Activated CD4-positive, alpha-beta T cell treated with anti-CD3 and anti-CD28 coated beads, Interleukin-2, amount 50 U/mL, for 16 hours (primary cell): ENCODE measurements around the gene TNRC18.

Experiments
- DNase-seq: peaks from one replicate; pipeline ENCODE4 v3.0.0-alpha.2; 2020

TNRC18 gene

GRCh38 chr7:5451391-5451790 is 27.8 kb upstream of the TNRC18 start:
- no peak for DNase-seq

- no peak for DNase-seq
Measured at GRCh38 chr7:5450549-5451327, 27.1 kb upstream of the TNRC18 start.

GRCh38 chr7:5448378-5449037 is 24.9 kb upstream of the TNRC18 start:
- DNase-seq, result no peak

GRCh38 chr7:5445981-5446594 is 22.5 kb upstream of the TNRC18 start:
- no peak for DNase-seq

GRCh38 chr7:5443678-5444077 is 20.0 kb upstream of the TNRC18 start:
- DNase-seq, result no peak

- no peak for DNase-seq
Measured at GRCh38 chr7:5442757-5443305, 19.2 kb upstream of the TNRC18 start.

- no peak for DNase-seq
Measured at GRCh38 chr7:5441840-5442503, 18.3 kb upstream of the TNRC18 start.

GRCh38 chr7:5439572-5440496 is 16.2 kb upstream of the TNRC18 start:
- no peak for DNase-seq

GRCh38 chr7:5439209-5439571 is 15.6 kb upstream of the TNRC18 start:
- no peak for DNase-seq

- DNase-seq, result no peak
Measured at GRCh38 chr7:5437987-5438386, 14.4 kb upstream of the TNRC18 start.

- DNase-seq, result no peak
Measured at GRCh38 chr7:5437348-5437892, 13.8 kb upstream of the TNRC18 start.

GRCh38 chr7:5436003-5436678 is 12.5 kb upstream of the TNRC18 start:
- no peak for DNase-seq

GRCh38 chr7:5435291-5436002 is 11.8 kb upstream of the TNRC18 start:
- no peak for DNase-seq

- DNase-seq, result no peak
Measured at GRCh38 chr7:5433181-5433580, 9.5 kb upstream of the TNRC18 start.

- DNase-seq, result no peak
Measured at GRCh38 chr7:5432691-5433090, 9.1 kb upstream of the TNRC18 start.

GRCh38 chr7:5431560-5432015 is 8.0 kb upstream of the TNRC18 start:
- DNase-seq, result no peak

- DNase-seq, result no peak
Measured at GRCh38 chr7:5430612-5430947, 6.9 kb upstream of the TNRC18 start.

- DNase-seq, result no peak
Measured at GRCh38 chr7:5429857-5430611, 6.4 kb upstream of the TNRC18 start.

GRCh38 chr7:5429253-5429856 is 5.7 kb upstream of the TNRC18 start:
- DNase-seq, result no peak
